Activated T-cell treated with anti-CD3 and anti-CD28 coated beads, Interleukin-2, amount 50 U/mL, for 4 hours (primary cell): Measurements from ENCODE around the gene ARID2. TPM values are rescaled to one million over a fixed set of nuclear protein-coding genes. Genes with fewer than 3 reads are reported as not detected.

Experiments used
- ATAC-seq, 2 donors: fragments of 200-7000 bp; cut with Tn5 transposase; one replicate each; pipeline ENCODE4 v1.10.0; 2021
- DNase-seq: peaks from one replicate; pipeline ENCODE4 v3.0.0-alpha.2; 2020
- H3K27me3 Mint-ChIP-seq: one replicate; pipeline ENCODE4 v1.8.0; 2021; ENCODE audit warnings: low read depth, mixed read lengths
- H3K36me3 Mint-ChIP-seq: one replicate; pipeline ENCODE4 v1.8.0; 2022; ENCODE audit warnings: mixed read lengths; ENCODE audit not compliant: insufficient read depth
- H3K4me1 Mint-ChIP-seq: one replicate; pipeline ENCODE4 v1.8.0; 2021; ENCODE audit warnings: low read depth, mixed read lengths
- H3K4me3 Mint-ChIP-seq: one replicate; pipeline ENCODE4 v1.8.0; 2021; ENCODE audit warnings: mild to moderate bottlenecking, moderate library complexity, mixed read lengths
- H3K9me3 Mint-ChIP-seq: one replicate; pipeline ENCODE4 v1.8.0; 2021; ENCODE audit warnings: mixed read lengths
- total RNA-seq, 3 donors: library from RNA; stranded (reverse); gene quantifications; one replicate each; pipeline ENCODE4 v1.2.1, GENCODE V29; 2021

The ARID2 gene
- total RNA-seq, 3 donors from 2014 or later, result 19.6 to 21.2 (median 20.0) TPM

GRCh38 chr12:45880533-45880932 is 151.0 kb downstream of the ARID2 start:
- no peak for ATAC-seq
- Mint-ChIP-seq H3K27me3 (no peaks in the 10 kb centered on the region), H3K36me3 (peaks cover 54% of the 10 kb centered on the region), H3K4me1 (peaks cover 38% of the 10 kb centered on the region), H3K9me3 (no peaks in the 10 kb centered on the region), H3K4me3 (no peak overlapping the region)
- DNase-seq, result no peak

DNA sequence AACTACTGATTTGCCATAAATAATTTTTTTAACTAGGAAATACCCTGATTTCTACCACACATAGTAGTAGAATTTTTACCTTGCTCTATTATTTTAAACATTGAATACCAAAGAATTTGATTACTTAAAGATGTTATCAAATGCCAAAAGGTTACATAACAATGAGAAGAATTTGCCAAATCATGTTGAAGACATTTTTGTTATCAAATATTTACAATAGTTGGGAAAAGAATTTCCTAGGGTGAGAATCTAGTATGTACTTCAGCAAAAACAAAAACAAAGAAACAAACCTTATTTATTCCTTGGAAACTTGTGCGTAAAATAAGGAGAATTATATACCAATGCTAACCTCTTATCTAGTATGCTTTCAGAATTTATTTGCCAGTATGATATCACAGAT is 153.7 kb downstream of the ARID2 start:
- H3K36me3 Mint-ChIP-seq, result peaks cover 52% of the 10 kb centered on the region
- H3K4me3 Mint-ChIP-seq, result no peak overlapping the region
- H3K4me1 Mint-ChIP-seq, result peaks cover 22% of the 10 kb centered on the region
- no peak for DNase-seq
- ATAC-seq, result no peak
- no peaks in the 10 kb centered on the region for H3K27me3 Mint-ChIP-seq
- H3K9me3 Mint-ChIP-seq, result no peaks in the 10 kb centered on the region

- peaks cover 11% of the 10 kb centered on the region for H3K4me1 Mint-ChIP-seq
- DNase-seq (no peak), ATAC-seq (no peak)
- no peak overlapping the region for H3K4me3 Mint-ChIP-seq
- peaks cover 36% of the 10 kb centered on the region for H3K36me3 Mint-ChIP-seq
- H3K9me3 Mint-ChIP-seq, result no peaks in the 10 kb centered on the region
- no peaks in the 10 kb centered on the region for H3K27me3 Mint-ChIP-seq
Observed at GRCh38 chr12:45886685-45887084, 157.2 kb downstream of the ARID2 start.

DNA sequence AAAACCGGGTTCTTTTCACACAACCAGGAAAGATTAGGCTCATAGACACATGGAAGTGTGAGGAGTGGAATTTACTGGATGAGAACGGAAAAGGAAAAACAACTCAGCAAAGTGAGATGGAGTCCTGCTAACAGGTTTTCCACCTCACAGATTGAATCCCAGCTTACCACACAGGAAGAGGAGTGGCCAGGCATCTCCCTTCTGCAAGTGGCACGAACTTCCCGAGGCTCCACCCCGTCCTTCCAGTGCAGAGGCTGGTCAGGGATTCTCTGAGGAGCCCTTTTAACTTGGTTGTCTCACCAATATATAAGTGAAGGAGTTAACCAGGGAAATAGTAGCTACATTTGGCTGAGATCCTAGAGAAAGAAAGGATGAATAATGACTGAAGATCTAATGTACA is 158.0 kb downstream of the ARID2 start:
- no peak overlapping the region for H3K4me3 Mint-ChIP-seq
- ATAC-seq (no peak), DNase-seq (no peak)
- peaks cover 16% of the 10 kb centered on the region for H3K4me1 Mint-ChIP-seq
- no peaks in the 10 kb centered on the region for H3K9me3 Mint-ChIP-seq
- H3K36me3 Mint-ChIP-seq, result peaks cover 28% of the 10 kb centered on the region
- no peaks in the 10 kb centered on the region for H3K27me3 Mint-ChIP-seq

GRCh38 chr12:45890276-45890675 is 160.8 kb downstream of the ARID2 start:
- H3K4me1 Mint-ChIP-seq, result peaks cover 25% of the 10 kb centered on the region
- no peaks in the 10 kb centered on the region for H3K9me3 Mint-ChIP-seq
- no peaks in the 10 kb centered on the region for H3K27me3 Mint-ChIP-seq
- ATAC-seq, result no peak
- H3K4me3 Mint-ChIP-seq, result no peak overlapping the region
- no peak for DNase-seq
- H3K36me3 Mint-ChIP-seq, result peaks cover 38% of the 10 kb centered on the region

GRCh38 chr12:45893240-45893639 is 163.7 kb downstream of the ARID2 start:
- Mint-ChIP-seq H3K4me3 (no peak overlapping the region), H3K9me3 (no peaks in the 10 kb centered on the region), H3K4me1 (peaks cover 26% of the 10 kb centered on the region), H3K27me3 (no peaks in the 10 kb centered on the region), H3K36me3 (peaks cover 40% of the 10 kb centered on the region)
- no peak for DNase-seq
- no peak for ATAC-seq

DNA sequence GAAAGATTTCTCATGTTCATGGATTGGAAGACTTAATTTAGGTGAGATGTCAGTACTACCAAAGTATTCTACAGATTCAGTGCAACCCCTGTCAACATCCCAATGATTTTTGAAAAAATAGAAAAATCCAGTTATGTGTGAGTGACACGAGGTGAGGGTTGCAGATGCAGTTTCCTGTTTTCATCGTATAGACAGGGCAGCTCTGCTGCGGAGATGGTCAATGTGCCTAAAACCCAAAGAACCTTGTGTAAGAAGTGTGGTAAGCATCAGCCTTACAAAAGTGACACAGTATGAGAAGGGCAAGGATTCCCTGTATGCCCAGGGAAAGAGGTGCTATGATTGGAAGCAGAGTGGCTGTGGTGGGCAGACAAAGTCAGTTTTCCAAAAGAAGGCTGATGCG is 166.5 kb downstream of the ARID2 start:
- no peaks in the 10 kb centered on the region for H3K9me3 Mint-ChIP-seq
- DNase-seq, result no peak
- peaks cover 22% of the 10 kb centered on the region for H3K4me1 Mint-ChIP-seq
- H3K27me3 Mint-ChIP-seq, result no peaks in the 10 kb centered on the region
- no peak for ATAC-seq
- no peak overlapping the region for H3K4me3 Mint-ChIP-seq
- peaks cover 48% of the 10 kb centered on the region for H3K36me3 Mint-ChIP-seq

- ATAC-seq, result no peak
- no peaks in the 10 kb centered on the region for H3K9me3 Mint-ChIP-seq
- H3K4me3 Mint-ChIP-seq, result no peak overlapping the region
- no peak for DNase-seq
- peaks cover 46% of the 10 kb centered on the region for H3K36me3 Mint-ChIP-seq
- peaks cover 10% of the 10 kb centered on the region for H3K4me1 Mint-ChIP-seq
- no peaks in the 10 kb centered on the region for H3K27me3 Mint-ChIP-seq
Observed at GRCh38 chr12:45898094-45898493, 168.6 kb downstream of the ARID2 start.

GRCh38 chr12:45907955-45908354 is 178.4 kb downstream of the ARID2 start:
- DNase-seq (no peak), ATAC-seq (no peak)
- no peaks in the 10 kb centered on the region for H3K9me3 Mint-ChIP-seq
- peaks cover 15% of the 10 kb centered on the region for H3K36me3 Mint-ChIP-seq
- H3K27me3 Mint-ChIP-seq, result no peaks in the 10 kb centered on the region
- no peak overlapping the region for H3K4me3 Mint-ChIP-seq
- H3K4me1 Mint-ChIP-seq, result no peaks in the 10 kb centered on the region

- no peak overlapping the region for H3K4me3 Mint-ChIP-seq
- no peaks in the 10 kb centered on the region for H3K4me1 Mint-ChIP-seq
- H3K9me3 Mint-ChIP-seq, result no peaks in the 10 kb centered on the region
- peaks cover 13% of the 10 kb centered on the region for H3K36me3 Mint-ChIP-seq
- no peak for ATAC-seq
- no peaks in the 10 kb centered on the region for H3K27me3 Mint-ChIP-seq
- no peak for DNase-seq
Observed at GRCh38 chr12:45909041-45909713, 179.7 kb downstream of the ARID2 start.

- H3K4me3 Mint-ChIP-seq, result no peak overlapping the region
- no peaks in the 10 kb centered on the region for H3K4me1 Mint-ChIP-seq
- no peaks in the 10 kb centered on the region for H3K9me3 Mint-ChIP-seq
- DNase-seq, result no peak
- no peaks in the 10 kb centered on the region for H3K27me3 Mint-ChIP-seq
- no peak for ATAC-seq
- peaks cover 6% of the 10 kb centered on the region for H3K36me3 Mint-ChIP-seq
Observed at GRCh38 chr12:45912774-45913173, 183.3 kb downstream of the ARID2 start.

DNA sequence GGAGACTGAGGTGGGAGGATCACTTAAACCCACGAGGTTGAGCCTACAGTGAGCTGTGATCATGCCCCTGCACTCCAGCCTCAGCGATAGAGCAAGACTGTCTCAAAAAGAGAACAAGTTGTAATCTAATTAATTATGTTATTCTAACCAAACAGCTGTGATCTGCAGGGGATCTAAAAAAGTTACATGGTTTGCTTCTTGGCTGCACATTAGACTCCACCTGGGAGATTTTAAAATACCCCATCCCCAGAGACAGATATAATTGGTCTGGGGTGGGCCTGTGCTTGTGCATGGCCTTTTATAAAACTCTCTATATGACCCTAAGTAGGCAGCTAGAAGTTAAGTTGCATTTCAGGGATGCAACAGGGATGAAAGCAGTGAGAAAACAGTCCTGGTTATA is 184.1 kb downstream of the ARID2 start:
- ATAC-seq (peak; percentile 23 to 25), DNase-seq (no peak)
- peaks cover 10% of the 10 kb centered on the region for H3K36me3 Mint-ChIP-seq
- H3K9me3 Mint-ChIP-seq, result no peaks in the 10 kb centered on the region
- H3K4me1 Mint-ChIP-seq, result no peaks in the 10 kb centered on the region
- no peak overlapping the region for H3K4me3 Mint-ChIP-seq
- H3K27me3 Mint-ChIP-seq, result no peaks in the 10 kb centered on the region

DNA sequence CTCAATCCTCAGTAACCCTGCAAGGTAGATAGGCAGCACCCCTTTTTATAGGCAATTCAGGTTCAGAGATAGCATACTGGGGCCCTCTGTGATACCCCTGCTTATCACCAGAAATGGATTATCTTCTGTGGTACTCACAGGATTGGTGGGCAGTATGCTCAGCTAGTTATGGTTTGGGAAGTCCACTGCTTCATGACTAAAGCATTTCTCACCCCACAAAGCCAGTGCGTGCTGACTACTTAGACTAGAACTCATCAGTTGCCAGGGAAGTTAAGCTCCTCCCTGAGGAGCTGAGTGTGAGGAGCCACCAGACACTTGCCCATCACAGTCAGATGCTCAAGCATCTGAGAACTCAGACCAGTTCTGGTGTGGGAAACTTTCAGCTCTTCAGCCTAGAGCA is 184.6 kb downstream of the ARID2 start:
- DNase-seq (no peak), ATAC-seq (peak; percentile 43 to 62)
- H3K4me3 Mint-ChIP-seq, result no peak overlapping the region
- no peaks in the 10 kb centered on the region for H3K4me1 Mint-ChIP-seq
- no peaks in the 10 kb centered on the region for H3K9me3 Mint-ChIP-seq
- H3K27me3 Mint-ChIP-seq, result no peaks in the 10 kb centered on the region
- peaks cover 10% of the 10 kb centered on the region for H3K36me3 Mint-ChIP-seq

- ATAC-seq (no peak), DNase-seq (no peak)
- no peaks in the 10 kb centered on the region for H3K27me3 Mint-ChIP-seq
- H3K4me3 Mint-ChIP-seq, result no peak overlapping the region
- H3K9me3 Mint-ChIP-seq, result no peaks in the 10 kb centered on the region
- H3K36me3 Mint-ChIP-seq, result peaks cover 8% of the 10 kb centered on the region
- no peaks in the 10 kb centered on the region for H3K4me1 Mint-ChIP-seq
Observed at GRCh38 chr12:45915405-45915804, 185.9 kb downstream of the ARID2 start.

DNA sequence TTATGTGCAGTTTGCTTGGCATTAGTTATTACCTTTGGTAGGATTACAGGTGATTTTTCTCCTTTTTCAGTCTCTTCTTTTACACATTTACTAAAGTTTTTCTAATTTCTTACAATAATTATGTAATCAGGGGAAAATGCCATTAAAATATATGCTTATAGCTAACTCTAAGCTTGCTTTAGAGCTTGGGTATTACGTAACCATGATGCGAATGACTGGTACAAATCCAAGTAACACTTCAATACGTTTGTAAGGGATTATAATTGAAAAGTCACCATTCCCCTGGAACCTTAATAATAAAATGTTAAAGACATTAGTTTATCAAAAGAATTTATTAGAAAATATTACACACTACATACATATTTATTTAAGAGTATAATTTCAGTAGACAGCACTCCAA is 189.3 kb downstream of the ARID2 start:
- H3K4me3 Mint-ChIP-seq, result no peak overlapping the region
- no peak for ATAC-seq

More for the DNA sequence above, 189.3 kb downstream of the ARID2 start:
- no peak for DNase-seq
- Mint-ChIP-seq H3K36me3 (peaks cover 20% of the 10 kb centered on the region), H3K4me1 (no peaks in the 10 kb centered on the region), H3K27me3 (no peaks in the 10 kb centered on the region), H3K9me3 (no peaks in the 10 kb centered on the region)
